AG04449 (cell line): ENCODE measurements around the gene ABAT.

Experiments used
- CTCF ChIA-PET: fragments of 350-600 bp; formaldehyde crosslinking; extraction: SDS; loops from one replicate; lab custom pipeline; 2021; ENCODE audit warnings: antibody characterized with exemption; lab: Yijun Ruan, JAX
- POLR2A ChIA-PET: fragments of 400-600, 350-600 bp; formaldehyde crosslinking; extraction: SDS; loops from one replicate; lab custom pipeline; 2020; ENCODE audit warnings: antibody characterized with exemption, inconsistent platforms; lab: Yijun Ruan, JAX
- DNase-seq: peaks from one replicate; pipeline ENCODE4 v3.0.0-alpha.2; 2010; ENCODE audit warnings: low read depth, low spot score
- H3K4me3 ChIP-seq: 2 replicates; pipeline ENCODE4 v1.5.1; 2011; ENCODE audit warnings: low read depth, mild to moderate bottlenecking, control low read depth, low read length
- TF ChIP-seq, protein P1 (sequence below): IDR thresholded peaks from one replicate; pipeline ENCODE4 v1.5.1; 2011; ENCODE audit warnings: mild to moderate bottlenecking, moderate library complexity, low read length, control low read depth, inconsistent platforms; ENCODE audit not compliant: insufficient read depth; ENCODE audit errors: missing control alignments

ABAT gene

GRCh38 chr16:8689686-8690085 lies 15.3 kb downstream of the ABAT start:
- DNase-seq = no peak
- POLR2A ChIA-PET = no interaction called here
- CTCF ChIA-PET = no interaction called here
- TF ChIP-seq, protein P1, sequence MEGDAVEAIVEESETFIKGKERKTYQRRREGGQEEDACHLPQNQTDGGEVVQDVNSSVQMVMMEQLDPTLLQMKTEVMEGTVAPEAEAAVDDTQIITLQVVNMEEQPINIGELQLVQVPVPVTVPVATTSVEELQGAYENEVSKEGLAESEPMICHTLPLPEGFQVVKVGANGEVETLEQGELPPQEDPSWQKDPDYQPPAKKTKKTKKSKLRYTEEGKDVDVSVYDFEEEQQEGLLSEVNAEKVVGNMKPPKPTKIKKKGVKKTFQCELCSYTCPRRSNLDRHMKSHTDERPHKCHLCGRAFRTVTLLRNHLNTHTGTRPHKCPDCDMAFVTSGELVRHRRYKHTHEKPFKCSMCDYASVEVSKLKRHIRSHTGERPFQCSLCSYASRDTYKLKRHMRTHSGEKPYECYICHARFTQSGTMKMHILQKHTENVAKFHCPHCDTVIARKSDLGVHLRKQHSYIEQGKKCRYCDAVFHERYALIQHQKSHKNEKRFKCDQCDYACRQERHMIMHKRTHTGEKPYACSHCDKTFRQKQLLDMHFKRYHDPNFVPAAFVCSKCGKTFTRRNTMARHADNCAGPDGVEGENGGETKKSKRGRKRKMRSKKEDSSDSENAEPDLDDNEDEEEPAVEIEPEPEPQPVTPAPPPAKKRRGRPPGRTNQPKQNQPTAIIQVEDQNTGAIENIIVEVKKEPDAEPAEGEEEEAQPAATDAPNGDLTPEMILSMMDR = no peak
- H3K4me3 ChIP-seq = no peak overlapping the region

DNA sequence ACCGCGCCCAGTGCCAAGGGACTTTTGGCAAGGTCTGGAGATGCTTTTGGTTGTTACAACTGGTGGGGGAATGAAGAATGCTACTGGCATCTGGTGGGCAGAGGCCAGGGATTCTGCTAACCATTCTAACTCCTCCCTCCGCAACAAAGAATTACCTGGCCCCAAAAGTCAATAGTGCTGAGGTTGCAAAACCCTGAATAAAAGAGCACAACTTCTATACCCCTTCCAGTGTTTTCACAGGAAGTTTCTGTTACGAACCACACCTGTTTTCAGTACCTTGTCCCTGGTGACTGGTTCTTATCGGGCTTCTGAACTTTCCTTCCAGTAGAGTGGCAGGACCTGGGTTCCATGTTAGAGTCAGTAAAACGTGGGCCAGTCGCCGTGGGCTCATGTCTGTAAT lies 17.3 kb downstream of the ABAT start:
- POLR2A ChIA-PET = no interaction called here
- no peak overlapping the region for H3K4me3 ChIP-seq
- DNase-seq = no peak
- TF ChIP-seq, protein P1 = no peak
- CTCF ChIA-PET = no interaction called here

DNA sequence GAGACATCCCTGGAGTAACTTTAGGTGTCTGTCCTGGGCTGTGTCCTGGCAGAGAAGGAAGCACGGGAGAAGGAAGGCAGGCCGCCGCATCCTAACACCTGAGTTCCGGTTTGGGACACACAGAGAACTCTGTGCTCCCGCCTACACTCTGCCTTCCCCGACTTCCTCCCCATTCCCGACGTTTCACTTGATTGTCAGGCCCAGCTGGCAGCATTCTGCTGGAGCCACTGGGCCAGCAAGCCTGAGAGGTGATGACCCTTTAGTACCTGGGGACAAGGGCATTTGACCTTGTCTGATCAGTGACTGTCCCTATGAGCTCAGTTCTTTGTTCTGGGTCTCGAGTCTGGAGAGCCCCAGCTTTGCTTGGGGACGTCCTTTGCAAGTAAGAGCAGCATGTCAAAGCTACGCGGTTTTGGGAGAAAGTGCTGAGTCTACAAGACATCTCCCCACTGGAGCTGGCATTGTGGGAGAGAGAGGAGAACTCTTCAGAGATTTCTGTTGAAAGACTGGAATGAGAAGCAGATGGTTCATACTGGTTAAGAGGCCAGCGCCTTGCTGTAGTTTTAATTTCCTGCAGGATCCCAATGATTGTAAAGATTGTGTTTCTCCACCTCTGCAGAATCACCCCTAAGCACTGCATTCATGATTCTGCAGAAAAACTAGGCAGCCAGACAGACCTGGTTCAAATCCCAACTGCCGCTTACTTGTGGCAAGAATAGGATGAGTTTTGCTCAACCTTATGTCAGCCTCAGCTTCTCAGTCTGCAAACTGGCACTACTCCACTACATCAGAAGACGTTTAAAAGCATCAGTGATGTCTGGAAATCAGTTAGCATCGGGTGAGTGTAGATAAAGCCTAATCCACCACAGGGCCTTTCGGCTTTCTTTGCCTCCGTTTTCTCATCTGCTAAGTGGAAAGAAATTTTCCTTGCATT lies 20.6 kb downstream of the ABAT start:
- ChIA-PET POLR2A (no interaction called here), CTCF (interaction anchor here (0.9 to 1.3 kb wide), 2 partner anchors 9 to 11 kb away, joined by 3 read pairs; no protein-coding TSS in a partner anchor)
- H3K4me3 ChIP-seq = no peak overlapping the region
- no peak for DNase-seq
- TF ChIP-seq, protein P1 = no peak

- CTCF ChIA-PET = no interaction called here
- no peak overlapping the region for H3K4me3 ChIP-seq
- POLR2A ChIA-PET = no interaction called here
- TF ChIP-seq, protein P1 = no peak
- DNase-seq = no peak
These were observed 22.5 kb downstream of the ABAT start for GRCh38 chr16:8696880-8697279.

GRCh38 chr16:8697965-8698364 lies 23.5 kb downstream of the ABAT start:
- ChIA-PET POLR2A (no interaction called here), CTCF (interaction anchor here (1.4 kb wide), 1 partner anchor 54 kb away, joined by 3 read pairs; no protein-coding TSS in a partner anchor)
- DNase-seq = no peak
- TF ChIP-seq, protein P1 = no peak
- no peak overlapping the region for H3K4me3 ChIP-seq

- TF ChIP-seq, protein P1 = no peak
- no peak overlapping the region for H3K4me3 ChIP-seq
- no peak for DNase-seq
- ChIA-PET CTCF (no interaction called here), POLR2A (no interaction called here)
These were observed 29.3 kb downstream of the ABAT start for GRCh38 chr16:8703693-8704092.
